Measurements from ENCODE around the gene USP32. TPM values are rescaled to one million over a fixed set of nuclear protein-coding genes. Genes with fewer than 3 reads are reported as not detected.

USP32 gene
- total and polyA plus RNA-seq, 2 donors from 2014 or later = 14.6 to 53.1 TPM

DNA sequence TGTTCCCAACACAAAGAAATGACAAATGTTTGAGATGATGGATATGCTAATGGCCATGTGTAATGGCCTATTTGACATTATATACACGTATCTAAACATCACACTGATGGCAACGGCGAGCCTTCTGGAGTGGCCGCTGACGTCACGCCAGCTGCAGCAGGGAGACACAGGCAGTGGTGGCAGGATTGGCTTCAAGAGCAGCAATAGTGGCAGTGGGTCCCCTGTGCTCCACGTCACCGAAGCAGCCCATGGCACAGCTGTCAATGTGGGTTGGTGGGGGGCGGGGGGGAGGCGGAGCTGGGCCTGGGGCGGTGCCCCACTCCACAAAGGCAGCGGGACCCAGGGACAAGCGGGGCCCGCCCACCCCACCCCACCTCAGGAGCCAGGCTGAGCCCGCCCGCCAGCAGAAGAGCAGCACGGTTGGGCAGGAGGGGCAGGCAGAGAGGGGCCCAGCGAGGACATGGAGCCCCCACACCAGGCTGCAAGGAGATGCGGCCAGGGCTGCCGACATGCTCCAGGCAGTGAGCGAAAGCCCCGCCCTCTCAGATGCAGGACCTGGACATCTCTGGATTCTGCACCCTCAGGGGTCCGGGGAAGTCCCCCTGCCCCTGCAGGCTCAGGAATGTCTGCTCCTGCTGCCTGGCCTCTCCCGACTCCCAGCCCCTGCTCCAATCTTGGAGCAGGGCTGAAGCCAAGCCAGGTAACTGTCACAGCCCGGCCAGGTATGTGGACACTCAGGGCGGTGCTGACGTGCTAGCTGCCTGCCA is 64.6 kb downstream of the USP32 start:
- FAIRE-seq (no peak), DNase-seq (no peak)
- intact Hi-C loops (cut with DNase I) = no loop called here

DNA sequence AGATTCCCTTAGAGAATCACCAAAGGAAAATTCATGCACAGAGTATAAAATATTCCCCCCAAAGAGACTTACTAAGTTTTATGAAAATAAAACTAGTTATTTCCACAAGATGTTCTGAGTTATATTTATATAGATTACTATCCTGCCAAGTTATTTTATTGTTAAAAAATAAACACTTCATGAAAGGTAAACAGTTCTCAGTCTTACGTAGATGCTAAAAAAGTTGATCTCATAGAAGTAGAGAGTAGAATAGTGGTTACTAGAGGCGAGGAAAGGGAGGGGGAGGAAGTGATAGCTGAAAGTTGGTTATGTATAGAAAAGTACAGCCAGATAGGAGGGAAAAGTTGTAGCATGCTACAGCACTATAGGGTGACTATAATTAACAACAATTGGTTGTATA is 65.2 kb downstream of the USP32 start:
- no peak overlapping the region for H3K27ac ChIP-seq (ENCODE audit: low read depth in 2 of 2, low read length in 2 of 2)
- H3K36me3 ChIP-seq (ENCODE audit: control insufficient read depth in 2 of 3, insufficient read depth in 3 of 3, low read length in 3 of 3) = no peaks in the 10 kb centered on the region
- no peaks in the 10 kb centered on the region for H3K9me3 ChIP-seq (ENCODE audit: control insufficient read depth in 2 of 3, insufficient read depth in 1 of 3, low read length in 3 of 3)
- no peak for DNase-seq
- FAIRE-seq = no peak
- intact Hi-C loops (cut with DNase I) = no loop called here
- peaks cover 0 to 4% (median 0%) of the 10 kb centered on the region in 3 donors for H3K4me1 ChIP-seq (ENCODE audit: control insufficient read depth in 2 of 3, insufficient read depth in 2 of 3, low read depth in 1 of 3, low read length in 3 of 3)
- H3K4me3 ChIP-seq (ENCODE audit: low read length in 3 of 3) = no peak overlapping the region
- no peak overlapping the region for H3K9ac ChIP-seq (ENCODE audit: low read length in 3 of 3)
- H3K27me3 ChIP-seq (ENCODE audit: control insufficient read depth, insufficient read depth, low read length) = no peaks in the 10 kb centered on the region
- TF ChIP-seq, protein P1, sequence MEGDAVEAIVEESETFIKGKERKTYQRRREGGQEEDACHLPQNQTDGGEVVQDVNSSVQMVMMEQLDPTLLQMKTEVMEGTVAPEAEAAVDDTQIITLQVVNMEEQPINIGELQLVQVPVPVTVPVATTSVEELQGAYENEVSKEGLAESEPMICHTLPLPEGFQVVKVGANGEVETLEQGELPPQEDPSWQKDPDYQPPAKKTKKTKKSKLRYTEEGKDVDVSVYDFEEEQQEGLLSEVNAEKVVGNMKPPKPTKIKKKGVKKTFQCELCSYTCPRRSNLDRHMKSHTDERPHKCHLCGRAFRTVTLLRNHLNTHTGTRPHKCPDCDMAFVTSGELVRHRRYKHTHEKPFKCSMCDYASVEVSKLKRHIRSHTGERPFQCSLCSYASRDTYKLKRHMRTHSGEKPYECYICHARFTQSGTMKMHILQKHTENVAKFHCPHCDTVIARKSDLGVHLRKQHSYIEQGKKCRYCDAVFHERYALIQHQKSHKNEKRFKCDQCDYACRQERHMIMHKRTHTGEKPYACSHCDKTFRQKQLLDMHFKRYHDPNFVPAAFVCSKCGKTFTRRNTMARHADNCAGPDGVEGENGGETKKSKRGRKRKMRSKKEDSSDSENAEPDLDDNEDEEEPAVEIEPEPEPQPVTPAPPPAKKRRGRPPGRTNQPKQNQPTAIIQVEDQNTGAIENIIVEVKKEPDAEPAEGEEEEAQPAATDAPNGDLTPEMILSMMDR (IDR thresholded peaks at IDR 0.05; ENCODE audit: borderline replicate concordance, extremely low read depth, insufficient read depth) = no peak

More for the DNA sequence above, 64.6 kb downstream of the USP32 start:
- no peaks in the 10 kb centered on the region for H3K27me3 ChIP-seq (ENCODE audit: control insufficient read depth, insufficient read depth, low read length)
- H3K9ac ChIP-seq (ENCODE audit: low read length in 3 of 3) = no peak overlapping the region
- H3K36me3 ChIP-seq (ENCODE audit: control insufficient read depth in 2 of 3, insufficient read depth in 3 of 3, low read length in 3 of 3) = no peaks in the 10 kb centered on the region
- TF ChIP-seq, protein P1 (IDR thresholded peaks at IDR 0.05; ENCODE audit: borderline replicate concordance, extremely low read depth, insufficient read depth) = no peak
- no peaks in the 10 kb centered on the region for H3K4me1 ChIP-seq (ENCODE audit: control insufficient read depth in 2 of 3, insufficient read depth in 2 of 3, low read depth in 1 of 3, low read length in 3 of 3)
- H3K9me3 ChIP-seq (ENCODE audit: control insufficient read depth in 2 of 3, insufficient read depth in 1 of 3, low read length in 3 of 3) = no peaks in the 10 kb centered on the region
- H3K27ac ChIP-seq (ENCODE audit: low read depth in 2 of 2, low read length in 2 of 2) = no peak overlapping the region
- no peak overlapping the region for H3K4me3 ChIP-seq (ENCODE audit: low read length in 3 of 3)

DNA sequence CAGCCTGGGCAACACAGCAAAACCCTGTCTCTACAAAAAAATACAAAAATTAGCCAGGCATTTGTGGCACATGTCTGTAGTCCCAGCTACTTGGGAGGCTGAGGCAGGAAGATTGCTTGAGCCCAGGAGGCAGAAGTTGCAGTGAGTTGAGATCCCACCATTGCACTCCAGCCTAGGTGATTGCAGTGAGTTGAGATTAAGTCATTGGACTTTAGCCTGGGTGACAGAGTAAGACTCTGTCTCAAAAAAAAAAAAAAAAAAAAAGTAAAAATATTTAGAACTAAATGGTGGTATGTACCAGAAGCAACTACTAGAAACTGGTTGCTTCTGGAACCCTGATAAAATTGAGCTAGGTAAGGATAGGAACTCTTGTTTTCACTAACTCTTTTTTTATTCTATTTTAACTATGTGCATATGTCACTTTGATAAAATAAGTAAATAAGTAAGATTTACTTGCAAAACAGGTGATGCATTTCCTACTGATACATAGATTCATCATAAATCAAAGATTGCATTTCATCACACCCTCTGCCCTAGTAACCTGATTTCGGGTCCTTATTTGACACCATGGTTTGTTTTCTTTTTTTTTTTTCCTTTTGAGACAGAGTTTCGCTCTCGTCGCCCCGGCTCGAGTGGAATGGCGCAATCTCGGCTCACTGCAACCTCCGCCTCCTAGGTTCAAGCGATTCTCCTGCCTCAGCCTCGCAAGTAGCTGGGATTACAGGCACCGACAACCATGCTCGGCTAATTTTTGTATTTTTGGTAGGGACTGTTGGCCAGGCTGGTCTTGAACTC is 66.0 kb downstream of the USP32 start:
- TF ChIP-seq, protein P1 (IDR thresholded peaks at IDR 0.05; ENCODE audit: borderline replicate concordance, extremely low read depth, insufficient read depth) = no peak
- DNase-seq (no peak), FAIRE-seq (no peak)
- intact Hi-C loops (cut with DNase I) = no loop called here
- no peak overlapping the region for H3K27ac ChIP-seq (ENCODE audit: low read depth in 2 of 2, low read length in 2 of 2)
- H3K4me1 ChIP-seq (ENCODE audit: control insufficient read depth in 2 of 3, insufficient read depth in 2 of 3, low read depth in 1 of 3, low read length in 3 of 3) = peaks cover 0 to 9% (median 0%) of the 10 kb centered on the region in 3 donors
- no peaks in the 10 kb centered on the region for H3K9me3 ChIP-seq (ENCODE audit: control insufficient read depth in 2 of 3, insufficient read depth in 1 of 3, low read length in 3 of 3)
- H3K4me3 ChIP-seq (ENCODE audit: low read length in 3 of 3) = no peak overlapping the region
- H3K36me3 ChIP-seq (ENCODE audit: control insufficient read depth in 2 of 3, insufficient read depth in 3 of 3, low read length in 3 of 3) = no peaks in the 10 kb centered on the region
- H3K9ac ChIP-seq (ENCODE audit: low read length in 3 of 3) = no peak overlapping the region
- no peaks in the 10 kb centered on the region for H3K27me3 ChIP-seq (ENCODE audit: control insufficient read depth, insufficient read depth, low read length)
